Cardiac muscle cell (in vitro differentiated cells and primary cell): ENCODE measurements around the gene PODXL2. TPM values are rescaled to one million over a fixed set of nuclear protein-coding genes. Genes with fewer than 3 reads are reported as not detected.

ENCODE experiments used
- DNase-seq, 2 donors: peaks; one replicate each; pipeline versions ENCODE4 v3.0.0 to v3.0.0-alpha.2; 2010 to 2017; ENCODE audit warnings: low read depth in 1 of 2, low spot score in 1 of 2
- H3K27ac ChIP-seq: fragments of 200-600 bp; sonication (generic); 2 replicates; pipeline ENCODE4 v1.5.1; 2016
- H3K27me3 ChIP-seq: fragments of 200-600 bp; sonication (generic); 2 replicates; pipeline ENCODE4 v1.6.0; 2016; ENCODE audit warnings: control low read depth
- H3K36me3 ChIP-seq: fragments of 200-600 bp; sonication (generic); 2 replicates; pipeline ENCODE4 v1.5.1; 2016; ENCODE audit warnings: control low read depth
- H3K4me1 ChIP-seq: fragments of 200-600 bp; sonication (generic); 2 replicates; pipeline ENCODE4 v1.8.1; 2017; ENCODE audit warnings: low read depth, mild to moderate bottlenecking, mixed run types
- H3K4me3 ChIP-seq: fragments of 200-600 bp; sonication (generic); 2 replicates; pipeline ENCODE4 v1.5.1; 2016; ENCODE audit warnings: mild to moderate bottlenecking
- H3K9me3 ChIP-seq: fragments of 200-600 bp; sonication (generic); 2 replicates; pipeline ENCODE4 v1.5.1; 2017; ENCODE audit warnings: low read depth, mild to moderate bottlenecking, control low read depth
- CTCF ChIP-seq: IDR thresholded peaks from 2 replicates; pipeline ENCODE4 v1.5.1; 2012; ENCODE audit warnings: low read depth, mild to moderate bottlenecking, low read length
- polyA plus RNA-seq: library from polyadenylated mRNA; unstranded; fragments of >200 nt; fragmentation: Nextera tagmentation; extraction: Ambion mirVana; gene quantifications from 2 replicates; pipeline ENCODE4 v1.2.1, GENCODE V29; 2016
- total RNA-seq: library from RNA; depleted of rRNA; stranded (reverse); fragments of >200 nt; gene quantifications from 2 replicates; pipeline ENCODE4 v1.2.3, GENCODE V29; 2016

The PODXL2 gene
- total and polyA plus RNA-seq, 2 experiments from 2014 or later: 16.0 to 24.9 TPM

- peaks cover 9% of the 10 kb centered on the region for H3K4me1 ChIP-seq
- TF ChIP-seq CTCF: no peak
- H3K27ac ChIP-seq: no peak overlapping the region
- H3K27me3 ChIP-seq: no peaks in the 10 kb centered on the region
- H3K9me3 ChIP-seq: no peaks in the 10 kb centered on the region
- no peak overlapping the region for H3K4me3 ChIP-seq
- DNase-seq: no peak
- H3K36me3 ChIP-seq: no peaks in the 10 kb centered on the region
These were observed 43.1 kb upstream of the PODXL2 start for GRCh38 chr3:127585813-127586413.

DNA sequence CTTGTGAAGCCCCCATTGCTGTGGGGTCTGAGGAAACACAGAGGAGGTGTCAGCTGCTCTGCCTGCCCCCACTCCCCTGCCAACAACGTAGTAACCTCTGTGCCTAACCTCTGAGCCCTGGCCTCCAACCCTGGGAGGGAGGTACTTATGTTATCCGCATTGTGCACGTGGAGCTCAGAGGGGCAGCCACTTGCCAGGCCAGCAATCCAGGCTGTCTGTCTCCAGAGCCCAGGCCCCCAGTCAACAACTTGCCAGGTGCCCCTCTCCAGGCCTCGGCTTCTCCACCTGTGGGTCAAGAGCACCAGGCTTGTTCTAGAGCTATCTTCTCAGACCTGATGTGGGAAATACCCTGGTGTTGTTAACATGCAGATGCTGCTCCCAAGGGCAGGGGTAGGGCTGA is 41.1 kb upstream of the PODXL2 start:
- peaks cover 11% of the 10 kb centered on the region for H3K4me1 ChIP-seq
- no peaks in the 10 kb centered on the region for H3K9me3 ChIP-seq
- no peak for TF ChIP-seq CTCF
- H3K4me3 ChIP-seq: no peak overlapping the region
- H3K36me3 ChIP-seq: no peaks in the 10 kb centered on the region
- H3K27me3 ChIP-seq: no peaks in the 10 kb centered on the region
- H3K27ac ChIP-seq: no peak overlapping the region
- DNase-seq: no peak

DNA sequence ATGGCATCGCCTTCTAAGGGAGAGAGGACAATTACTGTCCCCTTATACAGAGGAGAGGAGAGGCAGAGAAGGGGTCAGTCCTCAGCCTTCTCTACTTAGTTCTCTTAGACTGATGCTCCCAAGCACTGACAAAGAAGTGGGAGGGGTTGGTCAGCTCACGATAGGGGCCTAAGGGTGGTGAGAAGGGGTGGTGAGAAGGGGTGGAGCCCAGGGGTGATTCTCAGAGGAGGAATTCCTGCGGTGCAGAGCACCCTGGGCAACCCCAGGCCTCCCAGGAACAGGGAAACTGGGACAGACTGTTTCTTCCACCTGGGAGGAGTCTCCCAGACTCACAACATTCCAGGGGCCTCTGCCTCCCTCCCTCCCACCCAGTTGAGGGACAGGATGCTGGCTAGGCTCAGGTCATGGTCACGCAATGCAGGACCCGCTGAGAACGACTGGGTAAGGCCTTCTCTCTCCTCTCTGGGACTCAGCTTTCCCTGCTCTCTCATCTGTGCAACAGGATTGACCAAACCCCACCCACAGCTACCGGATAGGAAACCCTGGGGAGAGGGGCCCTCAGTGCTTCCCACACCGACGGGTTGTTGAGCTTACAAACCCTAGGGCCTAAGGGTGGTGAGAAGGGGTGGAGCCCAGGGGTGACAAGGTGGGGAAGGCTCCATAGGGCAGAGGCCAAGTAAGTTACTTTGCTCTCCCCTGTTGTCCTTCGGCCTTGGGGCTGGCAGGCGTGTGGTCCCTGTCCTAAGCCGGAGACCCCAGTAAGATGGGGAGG is 40.0 kb upstream of the PODXL2 start:
- Histone ChIP-seq H3K9me3 (no peaks in the 10 kb centered on the region), H3K27me3 (no peaks in the 10 kb centered on the region), H3K4me3 (peak overlapping the region; percentile 83), H3K36me3 (no peaks in the 10 kb centered on the region), H3K4me1 (peaks cover 11% of the 10 kb centered on the region), H3K27ac (peak overlapping the region; percentile 97)
- peak; percentile 36 to 74 for DNase-seq
- no peak for TF ChIP-seq CTCF

- no peaks in the 10 kb centered on the region for H3K9me3 ChIP-seq
- DNase-seq: peak in 1 of 2 donors; percentile 28
- peak overlapping the region; percentile 97 for H3K27ac ChIP-seq
- H3K27me3 ChIP-seq: no peaks in the 10 kb centered on the region
- TF ChIP-seq CTCF: no peak
- H3K4me1 ChIP-seq: peaks cover 12% of the 10 kb centered on the region
- H3K36me3 ChIP-seq: no peaks in the 10 kb centered on the region
- H3K4me3 ChIP-seq: peak overlapping the region; percentile 83
These were observed 39.2 kb upstream of the PODXL2 start for GRCh38 chr3:127589600-127590281.

DNA sequence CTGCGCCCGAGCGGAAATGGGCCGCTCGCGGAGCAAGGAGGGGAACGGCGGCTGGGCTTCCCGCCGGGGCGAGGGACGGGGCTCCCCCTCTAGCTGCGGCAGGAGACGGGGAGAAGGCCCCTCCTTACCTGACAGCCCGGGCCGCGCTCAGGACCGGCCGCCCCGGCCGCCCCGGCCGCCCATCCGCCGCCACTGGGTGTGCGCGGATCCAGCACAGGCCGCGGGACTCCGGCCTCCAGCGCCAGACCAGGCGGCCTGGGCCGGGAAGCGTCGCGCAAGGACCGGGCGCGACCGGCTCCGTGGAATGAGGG is 38.7 kb upstream of the PODXL2 start:
- Histone ChIP-seq H3K36me3 (no peaks in the 10 kb centered on the region), H3K4me3 (peak overlapping the region; percentile 83), H3K4me1 (peaks cover 17% of the 10 kb centered on the region), H3K9me3 (no peaks in the 10 kb centered on the region), H3K27me3 (no peaks in the 10 kb centered on the region), H3K27ac (peak overlapping the region; percentile 97)
- no peak for DNase-seq
- no peak for TF ChIP-seq CTCF
